Measurements from ENCODE around the gene FRAT2. TPM values are rescaled to one million over a fixed set of nuclear protein-coding genes. Genes with fewer than 3 reads are reported as not detected.

The FRAT2 gene
- total and polyA plus RNA-seq, 2 donors (not counting 3 experiments of a cell fraction or from before 2014, with no cell fraction given), result 6.6 to 11.3 TPM

DNA sequence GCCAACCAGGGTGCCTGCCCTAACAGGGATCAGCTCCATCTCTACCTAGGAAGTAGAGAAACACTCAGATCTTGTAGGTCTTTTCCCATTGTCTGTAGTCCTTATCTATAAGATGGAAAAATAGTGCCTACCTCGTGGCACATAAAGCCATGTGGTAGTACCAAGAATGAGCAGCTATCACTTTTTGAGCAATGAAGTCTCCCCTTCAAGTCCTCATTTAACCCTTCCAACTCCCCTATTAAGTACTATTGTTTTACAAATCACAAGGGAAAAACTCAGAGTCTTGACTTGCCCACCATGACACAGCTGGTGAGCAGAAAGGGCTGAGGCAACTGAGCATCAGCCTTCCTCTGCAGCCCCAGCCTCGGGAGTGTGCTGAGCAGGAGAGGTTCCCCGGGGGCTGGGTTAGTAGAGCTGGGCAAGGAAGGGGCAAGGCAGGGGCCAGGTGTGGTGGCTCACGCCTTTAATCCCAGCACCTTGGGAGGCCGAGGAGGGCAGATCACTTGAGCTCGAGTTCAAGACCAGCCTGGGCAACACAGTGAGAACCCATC lies 3.3 kb downstream of the FRAT2 start:
- BruUV-seq (replicated peaks), result no TSS peak
- peaks cover 0 to 5% of the 10 kb centered on the region in 2 experiments for H3K36me3 ChIP-seq (ENCODE audit: control insufficient read depth in 2 of 2, extremely low read depth in 1 of 2, insufficient read depth in 2 of 2, low read length in 2 of 2)
- no peak for TF ChIP-seq GATA2 (IDR thresholded peaks at IDR 0.05; ENCODE audit: insufficient read depth, insufficient read length, low read depth, low read length)
- TF ChIP-seq CTCF (IDR thresholded peaks at IDR 0.05; ENCODE audit: extremely low read depth in 1 of 2, insufficient read depth in 1 of 2, low read depth in 1 of 2, low read length in 2 of 2), result no peak
- no peak for TF ChIP-seq POLR2A (IDR thresholded peaks at IDR 0.05; ENCODE audit: low read depth, low read length)
- no peak for TF ChIP-seq JUN (IDR thresholded peaks at IDR 0.05; ENCODE audit: borderline replicate concordance, insufficient read depth, insufficient read length, low read depth)
- no peak for TF ChIP-seq FOS (IDR thresholded peaks at IDR 0.05; ENCODE audit: borderline replicate concordance, insufficient read depth, low read length)
- TF ChIP-seq MYC (IDR thresholded peaks at IDR 0.05; ENCODE audit: low read depth, low read length), result no peak
- TF ChIP-seq, protein P1, sequence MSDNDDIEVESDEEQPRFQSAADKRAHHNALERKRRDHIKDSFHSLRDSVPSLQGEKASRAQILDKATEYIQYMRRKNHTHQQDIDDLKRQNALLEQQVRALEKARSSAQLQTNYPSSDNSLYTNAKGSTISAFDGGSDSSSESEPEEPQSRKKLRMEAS (IDR thresholded peaks at IDR 0.05; ENCODE audit: insufficient read depth, insufficient read length), result no peak
- no peak for TF ChIP-seq EZH2 (IDR thresholded peaks at IDR 0.05; ENCODE audit: borderline replicate concordance, low read depth, low read length, severe bottlenecking)
- TF ChIP-seq POLR2AphosphoS5 (IDR thresholded peaks at IDR 0.05; ENCODE audit: insufficient read depth, low read depth, low read length), result no peak
- H3K79me2 ChIP-seq (ENCODE audit: control insufficient read depth, insufficient read depth, low read length), result peaks cover 24% of the 10 kb centered on the region
- no peak overlapping the region for H3K4me2 ChIP-seq (ENCODE audit: insufficient read depth, low read length)
- FAIRE-seq (no peak), DNase-seq (ENCODE audit: low read depth, low spot score) (no peak)
- H3K9me1 ChIP-seq (replicated peaks; ENCODE audit: control insufficient read depth, extremely low read depth, insufficient read depth, low read length), result no peaks in the 10 kb centered on the region
- no peak overlapping the region for H3K4me3 ChIP-seq (replicated peaks in 1 of 3; ENCODE audit: insufficient read depth in 1 of 3, low read depth in 1 of 3, low read length in 3 of 3)
- no peaks in the 10 kb centered on the region for H4K20me1 ChIP-seq (replicated peaks; ENCODE audit: control insufficient read depth, extremely low read depth, insufficient read depth, low read length)
- intact Hi-C loops (cut with micrococcal nuclease), result loop anchor here (10.0 kb wide), 1 partner anchor 256 kb away; no protein-coding TSS in a partner anchor
- CTCF ChIA-PET, result interaction anchor here (1.5 to 4.4 kb wide), 6 partner anchors 8 to 259 kb away, joined by 4 to 73 read pairs (median 18); partner anchors contain the start of gene RRP12
- no peak overlapping the region for H2AFZ ChIP-seq (ENCODE audit: low read depth, low read length)
- peaks cover 11% of the 10 kb centered on the region for H3K4me1 ChIP-seq (ENCODE audit: control insufficient read depth, extremely low read depth, insufficient read depth, low read length)
- H3K9me3 ChIP-seq (replicated peaks; ENCODE audit: control insufficient read depth, insufficient read depth, low read length), result no peaks in the 10 kb centered on the region
- no peak overlapping the region for H3K27ac ChIP-seq (ENCODE audit: insufficient read depth, low read depth, low read length)
- H3K9ac ChIP-seq (replicated peaks; ENCODE audit: extremely low read depth, insufficient read depth, low read length), result no peak overlapping the region
- peaks cover 3 to 7% of the 10 kb centered on the region in 2 experiments for H3K27me3 ChIP-seq (ENCODE audit: control insufficient read depth in 2 of 2, insufficient read depth in 2 of 2, low read length in 2 of 2)
- dilution Hi-C loops (cut with MboI; ENCODE audit: extremely low pct_ligation_motif_present, low sequenced_read_pairs), result no loop called here
- POLR2A ChIA-PET, result interaction anchor here (3.4 kb wide), 1 partner anchor 12 kb away, joined by 10 read pairs; the partner anchor contains the start of gene FRAT1

All from endothelial cell of umbilical vein (primary cell).